Gastrocnemius medialis (tissue), 4 donors: ENCODE results near the gene WNK2. TPM values are rescaled to one million over a fixed set of nuclear protein-coding genes. Genes with fewer than 3 reads are reported as not detected.

Source experiments
- ATAC-seq, 2 donors: fragments of 150-250 bp; one replicate each; pipeline ENCODE4 v1.9.1; 2016
- DNase-seq, 2 donors: peaks; one replicate each; pipeline ENCODE4 v3.0.0-alpha.2; 2019
- H3K27ac ChIP-seq, 4 donors: fragments of 200-600 bp; sonication (generic); 1 replicate in 1 of 4; 2 replicates in 3 of 4; pipeline ENCODE4 v1.5.1; 2016 to 2018; ENCODE audit warnings: mild to moderate bottlenecking in 2 of 4, moderate library complexity in 1 of 4
- H3K27me3 ChIP-seq, 3 donors: fragments of 200-600 bp; sonication (generic) in 2 of 3; 1 replicate in 1 of 3; 2 replicates in 2 of 3; pipeline versions ENCODE4 v1.5.1 to v1.6.0; 2016 to 2019; ENCODE audit warnings: mild to moderate bottlenecking in 1 of 3, moderate library complexity in 1 of 3
- H3K36me3 ChIP-seq, 2 donors: fragments of 200-600 bp; sonication (generic) in 1 of 2; one replicate each; pipeline ENCODE4 v1.5.1; 2017 to 2018
- H3K4me1 ChIP-seq, 2 donors: fragments of 200-600 bp; sonication (generic) in 1 of 2; one replicate each; pipeline ENCODE4 v1.5.1; 2016 to 2017; ENCODE audit warnings: mild to moderate bottlenecking in 2 of 2
- H3K4me3 ChIP-seq, 4 donors: fragments of 200-600 bp; sonication (generic) in 3 of 4; 1 replicate in 1 of 4; 2 replicates in 3 of 4; pipeline ENCODE4 v1.5.1; 2016 to 2019; ENCODE audit warnings: mild to moderate bottlenecking in 2 of 4
- H3K9me3 ChIP-seq, 3 donors: fragments of 200-600 bp; sonication (generic) in 2 of 3; 1 replicate in 1 of 3; 2 replicates in 2 of 3; pipeline ENCODE4 v1.5.1; 2016 to 2019
- CTCF ChIP-seq, 5 experiments: fragments of 450-650 bp in 3 of 5; fragments of 200-600 bp in 2 of 5; sonication (generic) in 2 of 5; IDR thresholded peaks in 4 of 5; conservative IDR thresholded peaks in 1 of 5; 1 replicate in 4 of 5; 2 replicates in 1 of 5; pipeline ENCODE4 v1.5.1; 2016 to 2019; ENCODE audit warnings: antibody characterized with exemption in 5 of 5, mild to moderate bottlenecking in 3 of 5, moderate library complexity in 3 of 5
- POLR2A ChIP-seq, 2 donors: fragments of 450-650 bp; IDR thresholded peaks; one replicate each; pipeline ENCODE4 v1.6.1; 2017; ENCODE audit warnings: antibody characterized with exemption in 2 of 2, mild to moderate bottlenecking in 2 of 2, moderate library complexity in 2 of 2
- in situ Hi-C, 4 donors: fragments of 200-750 bp; cut with MboI; loops; one replicate each; pipeline versions ENCODE4 v1.15.0 to v1.8.0; 2017; ENCODE audit warnings: low sequenced_read_pairs in 4 of 4
- intact Hi-C: fragments of 100-400 bp; cut with DNase I; formaldehyde crosslinking; loops from one replicate; pipeline ENCODE4 v1.15.1; 2023; ENCODE audit warnings: low total_unique reads
- total RNA-seq, 4 donors: library from RNA; depleted of rRNA; stranded (reverse); fragments of >200 nt; gene quantifications; one replicate each; pipeline versions ENCODE4 v1.1.0 to v1.2.3, GENCODE V29; 2016

The WNK2 gene
- total RNA-seq, 4 donors from 2014 or later, result 11.3 to 43.0 (median 24.7) TPM

- H3K4me1 ChIP-seq, result peaks cover 17 to 29% of the 10 kb centered on the region in 2 donors
- H3K27me3 ChIP-seq, result no peaks in the 10 kb centered on the region
- peaks cover 0 to 5% of the 10 kb centered on the region in 2 donors for H3K36me3 ChIP-seq
- ATAC-seq (peak in 1 of 2 donors; percentile 80), DNase-seq (no peak)
- H3K4me3 ChIP-seq, result no peak overlapping the region
- H3K27ac ChIP-seq, result peak overlapping the region in 1 of 4 donors; percentile 28
- TF ChIP-seq CTCF (IDR thresholded peaks at IDR 0.05 in 4 of 5, conservative IDR thresholded peaks at IDR 0.05 in 1 of 5) (no peak), POLR2A (IDR thresholded peaks at IDR 0.05) (no peak)
- intact Hi-C loops (no loop called here), in situ Hi-C loops (no loop called here)
- no peaks in the 10 kb centered on the region for H3K9me3 ChIP-seq
Observed at GRCh38 chr9:93266521-93267001, 82.6 kb downstream of the WNK2 start.

GRCh38 chr9:93267091-93267541 is 83.2 kb downstream of the WNK2 start:
- no peaks in the 10 kb centered on the region for H3K27me3 ChIP-seq
- peaks cover 11 to 23% of the 10 kb centered on the region in 2 donors for H3K4me1 ChIP-seq
- ATAC-seq (no peak), DNase-seq (no peak)
- no peak overlapping the region for H3K4me3 ChIP-seq
- no peaks in the 10 kb centered on the region for H3K9me3 ChIP-seq
- no peak for TF ChIP-seq POLR2A (IDR thresholded peaks at IDR 0.05)
- TF ChIP-seq CTCF (IDR thresholded peaks at IDR 0.05 in 4 of 5, conservative IDR thresholded peaks at IDR 0.05 in 1 of 5), result no peak
- peaks cover 0 to 5% of the 10 kb centered on the region in 2 donors for H3K36me3 ChIP-seq
- in situ Hi-C loops (no loop called here), intact Hi-C loops (no loop called here)
- no peak overlapping the region for H3K27ac ChIP-seq

GRCh38 chr9:93267681-93268505 is 84.0 kb downstream of the WNK2 start:
- TF ChIP-seq POLR2A (IDR thresholded peaks at IDR 0.05) (no peak), CTCF (IDR thresholded peaks at IDR 0.05 in 4 of 5, conservative IDR thresholded peaks at IDR 0.05 in 1 of 5) (no peak)
- no peaks in the 10 kb centered on the region for H3K9me3 ChIP-seq

GRCh38 chr9:93268551-93269314 is 84.8 kb downstream of the WNK2 start:
- H3K4me3 ChIP-seq, result no peak overlapping the region
- peaks cover 0 to 12% of the 10 kb centered on the region in 2 donors for H3K4me1 ChIP-seq
- H3K27me3 ChIP-seq, result no peaks in the 10 kb centered on the region
- ATAC-seq (no peak), DNase-seq (no peak)
- H3K36me3 ChIP-seq, result peaks cover 0 to 5% of the 10 kb centered on the region in 2 donors
- intact Hi-C loops, result no loop called here
- TF ChIP-seq POLR2A (IDR thresholded peaks at IDR 0.05) (no peak), CTCF (IDR thresholded peaks at IDR 0.05 in 4 of 5, conservative IDR thresholded peaks at IDR 0.05 in 1 of 5) (no peak)
- in situ Hi-C loops, result no loop called here
- no peaks in the 10 kb centered on the region for H3K9me3 ChIP-seq
- no peak overlapping the region for H3K27ac ChIP-seq

More at GRCh38 chr9:93267681-93268505, 84.0 kb downstream of the WNK2 start:
- Histone ChIP-seq H3K4me3 (no peak overlapping the region), H3K27me3 (no peaks in the 10 kb centered on the region), H3K27ac (no peak overlapping the region), H3K36me3 (peaks cover 0 to 5% of the 10 kb centered on the region in 2 donors), H3K4me1 (peaks cover 4 to 16% of the 10 kb centered on the region in 2 donors)
- in situ Hi-C loops (no loop called here), intact Hi-C loops (no loop called here)
- ATAC-seq (no peak), DNase-seq (no peak)
